NCI-H1092 treated with DMSO at 0.1 percent for 48 hours (cell line): ENCODE results near the gene GADD45G.

Experiments
- DNase-seq: peaks from one replicate; lab custom pipeline; 2025; lab: John Stamatoyannopoulos, UW

The GADD45G gene

GRCh38 chr9:89630508-89630907 is 25.7 kb downstream of the GADD45G start:
- DNase-seq: no peak

GRCh38 chr9:89631384-89631783 is 26.6 kb downstream of the GADD45G start:
- DNase-seq: no peak

- no peak for DNase-seq
These were observed 27.5 kb downstream of the GADD45G start for GRCh38 chr9:89632192-89632733.

GRCh38 chr9:89632736-89633135 is 27.9 kb downstream of the GADD45G start:
- DNase-seq: no peak

GRCh38 chr9:89633404-89633803 is 28.6 kb downstream of the GADD45G start:
- no peak for DNase-seq

- DNase-seq: no peak
These were observed 29.1 kb downstream of the GADD45G start for GRCh38 chr9:89633920-89634319.

GRCh38 chr9:89634995-89635742 is 30.4 kb downstream of the GADD45G start:
- peak; percentile 90 for DNase-seq

GRCh38 chr9:89635816-89636215 is 31.0 kb downstream of the GADD45G start:
- peak; percentile 89 for DNase-seq

GRCh38 chr9:89637787-89638186 is 33.0 kb downstream of the GADD45G start:
- DNase-seq: no peak

- DNase-seq: no peak
These were observed 33.5 kb downstream of the GADD45G start for GRCh38 chr9:89638359-89638758.

GRCh38 chr9:89638893-89639292 is 34.1 kb downstream of the GADD45G start:
- no peak for DNase-seq

GRCh38 chr9:89639367-89639795 is 34.6 kb downstream of the GADD45G start:
- DNase-seq: peak; percentile 49

GRCh38 chr9:89639961-89640360 is 35.1 kb downstream of the GADD45G start:
- no peak for DNase-seq

- DNase-seq: no peak
These were observed 35.5 kb downstream of the GADD45G start for GRCh38 chr9:89640361-89640760.

- DNase-seq: no peak
These were observed 36.0 kb downstream of the GADD45G start for GRCh38 chr9:89640801-89641200.

GRCh38 chr9:89641980-89642379 is 37.2 kb downstream of the GADD45G start:
- no peak for DNase-seq

- DNase-seq: no peak
These were observed 38.0 kb downstream of the GADD45G start for GRCh38 chr9:89642789-89643188.

- no peak for DNase-seq
These were observed 41.6 kb downstream of the GADD45G start for GRCh38 chr9:89646189-89646939.

GRCh38 chr9:89647366-89648128 is 42.7 kb downstream of the GADD45G start:
- DNase-seq: no peak

GRCh38 chr9:89648247-89649000 is 43.6 kb downstream of the GADD45G start:
- DNase-seq: no peak

- DNase-seq: no peak
These were observed 44.4 kb downstream of the GADD45G start for GRCh38 chr9:89649039-89649691.
